Neuronal stem cell (in vitro differentiated cells): Measurements from ENCODE around the gene CTNNA3.
A peak's percentile ranks its signal among the peaks of the same experiment; 100 is the strongest.

ENCODE experiments used
- DNase-seq: peaks from one replicate; pipeline ENCODE4 v3.0.0-alpha.2; 2013; ENCODE audit warnings: low spot score
- H2AFZ ChIP-seq: one replicate; pipeline ENCODE4 v1.6.1; 2013; ENCODE audit warnings: mild to moderate bottlenecking, low read length, inconsistent platforms
- H2AK5ac ChIP-seq: 2 replicates; pipeline ENCODE4 v1.6.1; 2013; ENCODE audit warnings: low read depth, mild to moderate bottlenecking, inconsistent platforms, low read length, moderate library complexity, mixed read lengths
- H2BK120ac ChIP-seq: 2 replicates; pipeline ENCODE4 v1.6.1; 2013; ENCODE audit warnings: low read depth, mild to moderate bottlenecking, inconsistent platforms, low read length, moderate library complexity, mixed read lengths
- H2BK12ac ChIP-seq: one replicate; pipeline ENCODE4 v1.6.1; 2013; ENCODE audit warnings: low read length, inconsistent platforms
- H2BK15ac ChIP-seq: 2 replicates; pipeline ENCODE4 v1.6.1; 2013; ENCODE audit warnings: mild to moderate bottlenecking, low read length, inconsistent platforms, mixed read lengths
- H2BK5ac ChIP-seq: one replicate; pipeline ENCODE4 v1.6.1; 2013; ENCODE audit warnings: inconsistent platforms, mild to moderate bottlenecking, low read length, moderate library complexity
- H3K14ac ChIP-seq: one replicate; pipeline ENCODE4 v1.6.1; 2013; ENCODE audit warnings: low read length, inconsistent platforms
- H3K18ac ChIP-seq: 2 replicates; pipeline ENCODE4 v1.6.1; 2013; ENCODE audit warnings: low read length, inconsistent platforms
- H3K23ac ChIP-seq: 2 replicates; pipeline ENCODE4 v1.6.1; 2013; ENCODE audit warnings: low read depth, mild to moderate bottlenecking, mixed read lengths, low read length, inconsistent platforms; ENCODE audit not compliant: poor library complexity
- H3K27ac ChIP-seq: replicated peaks from 3 replicates; pipeline ENCODE4 v1.5.1; 2013; ENCODE audit warnings: low read length, inconsistent platforms
- H3K27me3 ChIP-seq, 3 experiments: 2 replicates each; pipeline ENCODE4 v1.6.1; 2013; ENCODE audit warnings: low read length in 3 of 3, mild to moderate bottlenecking in 2 of 3, inconsistent platforms in 1 of 3, low read depth in 1 of 3, mixed read lengths in 1 of 3, moderate library complexity in 1 of 3; ENCODE audit not compliant: control insufficient read depth in 3 of 3, insufficient read depth in 3 of 3
- H3K36me3 ChIP-seq, 2 donors: replicated peaks in 1 of 2; 2 replicates each; pipeline ENCODE4 v1.6.1; 2013; ENCODE audit warnings: low read length in 2 of 2; ENCODE audit not compliant: control insufficient read depth in 2 of 2, insufficient read depth in 2 of 2
- H3K4ac ChIP-seq: 2 replicates; pipeline ENCODE4 v1.6.1; 2013; ENCODE audit warnings: inconsistent platforms, mild to moderate bottlenecking, low read length, moderate library complexity
- H3K4me1 ChIP-seq, 2 donors: 1 replicate in 1 of 2; 2 replicates in 1 of 2; pipeline ENCODE4 v1.6.1; 2013; ENCODE audit warnings: low read length in 2 of 2, low read depth in 1 of 2; ENCODE audit not compliant: control insufficient read depth in 2 of 2, insufficient read depth in 1 of 2
- H3K4me2 ChIP-seq: one replicate; pipeline ENCODE4 v1.6.1; 2013; ENCODE audit warnings: mild to moderate bottlenecking, low read length, inconsistent platforms; ENCODE audit not compliant: insufficient read depth, poor library complexity, severe bottlenecking
- H3K4me3 ChIP-seq, 2 donors: 2 replicates each; pipeline ENCODE4 v1.5.1; 2013; ENCODE audit warnings: low read length in 2 of 2, mild to moderate bottlenecking in 2 of 2, inconsistent platforms in 1 of 2, moderate library complexity in 1 of 2
- H3K79me1 ChIP-seq: one replicate; pipeline ENCODE4 v1.6.1; 2013; ENCODE audit warnings: low read depth, mild to moderate bottlenecking, inconsistent platforms, low read length, moderate library complexity
- H3K9ac ChIP-seq: one replicate; pipeline ENCODE4 v1.6.1; 2013; ENCODE audit warnings: mild to moderate bottlenecking, low read depth, low read length, inconsistent platforms; ENCODE audit not compliant: poor library complexity
- H3K9me3 ChIP-seq, 2 donors: replicated peaks in 1 of 2; 2 replicates each; pipeline versions ENCODE3 to v1.6.1; 2013; ENCODE audit warnings: low read length in 2 of 2, mild to moderate bottlenecking in 2 of 2, inconsistent platforms in 1 of 2, low read depth in 1 of 2, mixed read lengths in 1 of 2, moderate library complexity in 1 of 2; ENCODE audit not compliant: control insufficient read depth in 2 of 2, insufficient read depth in 1 of 2
- H4K8ac ChIP-seq: one replicate; pipeline ENCODE4 v1.6.1; 2013; ENCODE audit warnings: low read depth, mild to moderate bottlenecking, inconsistent platforms, low read length, moderate library complexity
- H4K91ac ChIP-seq: one replicate; pipeline ENCODE4 v1.6.1; 2013; ENCODE audit warnings: low read length, low read depth, mild to moderate bottlenecking, inconsistent platforms; ENCODE audit not compliant: poor library complexity
- WGBS, 2 donors: extraction: QIAGEN DNeasy Blood & Tissue Kit; methylation state at CpG; one replicate each; pipeline ENCODE4 v1.1.7; 2013; ENCODE audit warnings: missing lambda C conversion rate in 2 of 2, mixed read lengths in 1 of 2; ENCODE audit not compliant: insufficient read length in 2 of 2, insufficient replicate concordance in 1 of 2; ENCODE audit errors: extremely low coverage in 2 of 2; 5-methylcytosine and 5-hydroxymethylcytosine counted together

Gene CTNNA3

GRCh38 chr10:66514666-66515065 lies 1181.3 kb downstream of the CTNNA3 start:
- no peak overlapping the region for H2BK15ac ChIP-seq
- no peak for DNase-seq
- H2AFZ ChIP-seq, result no peak overlapping the region
- no peak overlapping the region for H4K91ac ChIP-seq
- no peak overlapping the region for H2BK120ac ChIP-seq
- H3K14ac ChIP-seq, result no peak overlapping the region
- no peaks in the 10 kb centered on the region for H3K27me3 ChIP-seq
- H3K36me3 ChIP-seq, result no peaks in the 10 kb centered on the region
- no peaks in the 10 kb centered on the region for H3K9me3 ChIP-seq
- H2BK12ac ChIP-seq, result no peak overlapping the region
- no CpG with 5 or more reads among the region's 1 CpG for WGBS, 2 donors
- no peak overlapping the region for H4K8ac ChIP-seq
- no peaks in the 10 kb centered on the region for H3K4me1 ChIP-seq
- no peak overlapping the region for H3K4ac ChIP-seq
- no peak overlapping the region for H3K18ac ChIP-seq
- no peak overlapping the region for H3K23ac ChIP-seq
- H2BK5ac ChIP-seq, result no peak overlapping the region
- no peak overlapping the region for H2AK5ac ChIP-seq
- H3K9ac ChIP-seq, result no peak overlapping the region
- H3K4me2 ChIP-seq, result no peak overlapping the region
- H3K79me1 ChIP-seq, result no peaks in the 10 kb centered on the region
- no peak overlapping the region for H3K4me3 ChIP-seq
- no peak overlapping the region for H3K27ac ChIP-seq

- H2BK5ac ChIP-seq, result no peak overlapping the region
- peak overlapping the region in 1 of 2 donors; percentile 60 for H3K4me3 ChIP-seq
- H4K91ac ChIP-seq, result no peak overlapping the region
- no peaks in the 10 kb centered on the region for H3K4me1 ChIP-seq
- no peak for DNase-seq
- no peak overlapping the region for H3K4me2 ChIP-seq
- H3K27me3 ChIP-seq, result no peaks in the 10 kb centered on the region
- H3K36me3 ChIP-seq, result no peaks in the 10 kb centered on the region
- no peak overlapping the region for H2BK120ac ChIP-seq
- no peak overlapping the region for H3K4ac ChIP-seq
- no peak overlapping the region for H4K8ac ChIP-seq
- WGBS, 2 donors, result no CpG with 5 or more reads among the region's 2 CpGs
- H3K18ac ChIP-seq, result peak overlapping the region; percentile 70
- H3K27ac ChIP-seq, result no peak overlapping the region
- H2BK12ac ChIP-seq, result no peak overlapping the region
- H3K9ac ChIP-seq, result no peak overlapping the region
- no peaks in the 10 kb centered on the region for H3K9me3 ChIP-seq
- H2AFZ ChIP-seq, result no peak overlapping the region
- no peaks in the 10 kb centered on the region for H3K79me1 ChIP-seq
- no peak overlapping the region for H2AK5ac ChIP-seq
- no peak overlapping the region for H3K14ac ChIP-seq
- no peak overlapping the region for H2BK15ac ChIP-seq
- H3K23ac ChIP-seq, result peak overlapping the region; percentile 61
Observed at GRCh38 chr10:66513504-66513903, 1182.5 kb downstream of the CTNNA3 start.

- Histone ChIP-seq H2BK12ac (no peak overlapping the region), H3K23ac (no peak overlapping the region), H3K9ac (no peak overlapping the region), H2BK15ac (no peak overlapping the region), H3K9me3 (no peaks in the 10 kb centered on the region), H4K91ac (no peak overlapping the region), H2BK5ac (no peak overlapping the region), H3K4me3 (no peak overlapping the region), H3K36me3 (no peaks in the 10 kb centered on the region), H2BK120ac (no peak overlapping the region), H3K18ac (no peak overlapping the region), H3K27me3 (no peaks in the 10 kb centered on the region), H3K4me1 (no peaks in the 10 kb centered on the region), H4K8ac (no peak overlapping the region), H2AK5ac (no peak overlapping the region), H3K27ac (no peak overlapping the region), H2AFZ (no peak overlapping the region), H3K4me2 (no peak overlapping the region), H3K4ac (no peak overlapping the region), H3K79me1 (no peaks in the 10 kb centered on the region), H3K14ac (no peak overlapping the region)
- no CpG with 5 or more reads among the region's 2 CpGs for WGBS, 2 donors
- DNase-seq, result no peak
Observed at GRCh38 chr10:66505003-66505657, 1190.9 kb downstream of the CTNNA3 start.

- Histone ChIP-seq H3K18ac (no peak overlapping the region), H3K27ac (no peak overlapping the region), H2BK120ac (no peak overlapping the region), H2BK15ac (no peak overlapping the region), H3K27me3 (no peaks in the 10 kb centered on the region), H3K4me3 (no peak overlapping the region), H2BK12ac (no peak overlapping the region), H3K9ac (no peak overlapping the region), H3K4me2 (no peak overlapping the region), H3K9me3 (no peaks in the 10 kb centered on the region), H3K14ac (no peak overlapping the region), H3K23ac (no peak overlapping the region), H4K91ac (no peak overlapping the region), H2BK5ac (no peak overlapping the region), H3K79me1 (no peaks in the 10 kb centered on the region), H2AFZ (no peak overlapping the region), H3K4me1 (no peaks in the 10 kb centered on the region), H4K8ac (no peak overlapping the region), H3K36me3 (no peaks in the 10 kb centered on the region), H3K4ac (no peak overlapping the region), H2AK5ac (no peak overlapping the region)
- no peak for DNase-seq
- no CpG with 5 or more reads among the region's 2 CpGs for WGBS, 2 donors
Observed at GRCh38 chr10:66501356-66501755, 1194.6 kb downstream of the CTNNA3 start.
